Measurements from ENCODE around the gene FNBP1. TPM values are rescaled to one million over a fixed set of nuclear protein-coding genes. Genes with fewer than 3 reads are reported as not detected.

The FNBP1 gene
- total RNA-seq, 4 donors from 2014 or later, result 29.7 to 62.3 (median 40.0) TPM

GRCh38 chr9:130060296-130060695 is 17.3 kb upstream of the FNBP1 start:
- peak in 1 of 2 donors; percentile 29 for DNase-seq (ENCODE audit: low spot score in 2 of 2)
- intact Hi-C loops (cut with DNase I; ENCODE audit: low total_unique reads), result no loop called here
- WGBS, 2 donors, result 86 to 87% methylated on average over 7 of the region's 7 CpGs
- no peak for TF ChIP-seq POLR2A (IDR thresholded peaks at IDR 0.05)
- TF ChIP-seq, protein P1, sequence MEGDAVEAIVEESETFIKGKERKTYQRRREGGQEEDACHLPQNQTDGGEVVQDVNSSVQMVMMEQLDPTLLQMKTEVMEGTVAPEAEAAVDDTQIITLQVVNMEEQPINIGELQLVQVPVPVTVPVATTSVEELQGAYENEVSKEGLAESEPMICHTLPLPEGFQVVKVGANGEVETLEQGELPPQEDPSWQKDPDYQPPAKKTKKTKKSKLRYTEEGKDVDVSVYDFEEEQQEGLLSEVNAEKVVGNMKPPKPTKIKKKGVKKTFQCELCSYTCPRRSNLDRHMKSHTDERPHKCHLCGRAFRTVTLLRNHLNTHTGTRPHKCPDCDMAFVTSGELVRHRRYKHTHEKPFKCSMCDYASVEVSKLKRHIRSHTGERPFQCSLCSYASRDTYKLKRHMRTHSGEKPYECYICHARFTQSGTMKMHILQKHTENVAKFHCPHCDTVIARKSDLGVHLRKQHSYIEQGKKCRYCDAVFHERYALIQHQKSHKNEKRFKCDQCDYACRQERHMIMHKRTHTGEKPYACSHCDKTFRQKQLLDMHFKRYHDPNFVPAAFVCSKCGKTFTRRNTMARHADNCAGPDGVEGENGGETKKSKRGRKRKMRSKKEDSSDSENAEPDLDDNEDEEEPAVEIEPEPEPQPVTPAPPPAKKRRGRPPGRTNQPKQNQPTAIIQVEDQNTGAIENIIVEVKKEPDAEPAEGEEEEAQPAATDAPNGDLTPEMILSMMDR (IDR thresholded peaks at IDR 0.05), result no peak
- no peak overlapping the region for H3K4me3 ChIP-seq (ENCODE audit: low read depth, poor library complexity, severe bottlenecking)

- no peak overlapping the region for H3K4me3 ChIP-seq (ENCODE audit: low read depth, poor library complexity, severe bottlenecking)
- intact Hi-C loops (cut with DNase I; ENCODE audit: low total_unique reads), result loop anchor here (10.0 kb wide), 1 partner anchor 174 kb away; no protein-coding TSS in a partner anchor
- TF ChIP-seq POLR2A (IDR thresholded peaks at IDR 0.05), result no peak
- TF ChIP-seq, protein P1 (IDR thresholded peaks at IDR 0.05), result no peak
- no peak for DNase-seq (ENCODE audit: low spot score in 2 of 2)
- 51 to 55% methylated on average over 3 of the region's 3 CpGs for WGBS, 2 donors
Observed at GRCh38 chr9:130058887-130059286, 15.9 kb upstream of the FNBP1 start.

DNA sequence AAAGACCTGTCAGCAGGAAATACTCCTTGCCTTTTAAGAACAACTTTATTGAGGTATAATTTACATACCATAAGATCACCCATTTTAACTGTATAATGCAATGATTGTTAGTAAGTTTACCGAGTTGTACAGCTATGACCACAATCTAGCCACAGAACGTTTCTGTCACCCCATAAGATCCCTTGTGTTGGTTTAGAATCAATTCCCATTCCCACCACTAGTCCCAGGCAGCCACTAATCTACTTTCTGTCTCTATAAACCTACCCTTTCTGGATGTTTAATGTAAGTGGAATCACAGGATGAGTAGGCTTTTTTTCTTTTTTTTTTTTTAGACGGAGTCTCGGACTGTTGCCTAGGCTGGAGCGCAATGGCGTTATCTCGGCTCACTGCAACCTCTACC is 15.2 kb upstream of the FNBP1 start:
- H3K4me3 ChIP-seq (ENCODE audit: low read depth, poor library complexity, severe bottlenecking), result no peak overlapping the region
- no peak for DNase-seq (ENCODE audit: low spot score in 2 of 2)
- 82 to 85% methylated on average over 7 of the region's 7 CpGs for WGBS, 2 donors
- TF ChIP-seq, protein P1 (IDR thresholded peaks at IDR 0.05), result no peak
- TF ChIP-seq POLR2A (IDR thresholded peaks at IDR 0.05), result no peak
- intact Hi-C loops (cut with DNase I; ENCODE audit: low total_unique reads), result loop anchor here (10.0 kb wide), 1 partner anchor 173 kb away; no protein-coding TSS in a partner anchor

DNA sequence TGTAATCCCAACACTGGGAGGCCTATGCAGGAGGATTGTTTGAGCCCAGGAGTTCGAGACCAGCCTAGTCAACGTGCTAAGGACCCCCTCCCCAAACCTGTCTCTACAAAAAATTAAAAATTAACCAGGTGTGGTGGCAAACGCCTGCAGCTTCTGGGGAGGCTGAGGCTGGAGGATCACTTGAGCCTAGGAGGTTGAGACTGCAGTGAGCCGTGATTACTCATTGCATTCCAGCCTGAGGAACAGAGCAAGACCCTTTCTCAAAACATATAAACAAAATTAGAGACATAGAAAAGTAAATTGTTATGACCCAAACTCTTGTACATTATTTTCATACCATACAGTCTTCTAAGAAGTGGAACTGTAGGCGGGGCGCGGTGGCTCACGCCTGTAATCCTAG is 11.8 kb upstream of the FNBP1 start:
- intact Hi-C loops (cut with DNase I; ENCODE audit: low total_unique reads), result loop anchor here (10.0 kb wide), 1 partner anchor 170 kb away; no protein-coding TSS in a partner anchor
- DNase-seq (ENCODE audit: low spot score in 2 of 2), result peak in 1 of 2 donors; percentile 43
- H3K4me3 ChIP-seq (ENCODE audit: low read depth, poor library complexity, severe bottlenecking), result no peak overlapping the region
- WGBS, 2 donors, result 71 to 73% methylated on average over 8 of the region's 8 CpGs
- no peak for TF ChIP-seq POLR2A (IDR thresholded peaks at IDR 0.05)
- TF ChIP-seq, protein P1 (IDR thresholded peaks at IDR 0.05), result no peak

DNA sequence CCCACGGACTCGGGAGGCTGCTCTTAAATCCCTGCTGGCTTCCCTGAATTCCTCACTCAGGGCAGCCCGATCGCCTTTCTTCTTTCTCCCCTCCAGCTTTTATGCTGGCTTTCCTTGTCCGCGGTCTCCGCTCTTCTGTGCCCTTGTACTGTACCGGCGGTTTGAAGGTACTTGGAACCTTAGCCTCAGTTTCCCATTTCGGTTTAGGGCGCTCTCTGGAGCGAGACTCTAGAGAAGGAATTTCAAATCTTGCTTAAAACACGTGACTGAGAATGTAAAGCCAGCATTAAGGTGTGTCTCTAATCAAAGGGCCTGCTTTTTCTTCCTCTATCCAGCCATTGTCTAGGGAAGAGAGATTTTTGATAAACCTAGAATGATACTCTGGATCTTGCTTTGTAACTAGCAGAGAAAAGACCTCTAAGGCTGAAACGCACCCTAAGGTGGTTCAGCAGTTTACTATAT is 11.4 kb upstream of the FNBP1 start:
- WGBS, 2 donors, result 3 to 5% methylated on average over 14 of the region's 14 CpGs
- no peak for DNase-seq (ENCODE audit: low spot score in 2 of 2)
- no peak for TF ChIP-seq POLR2A (IDR thresholded peaks at IDR 0.05)
- TF ChIP-seq, protein P1 (IDR thresholded peaks at IDR 0.05), result no peak
- intact Hi-C loops (cut with DNase I; ENCODE audit: low total_unique reads), result loop anchor here (10.0 kb wide), 1 partner anchor 170 kb away; no protein-coding TSS in a partner anchor
- H3K4me3 ChIP-seq (ENCODE audit: low read depth, poor library complexity, severe bottlenecking), result peak overlapping the region; percentile 100

Data from lower leg skin (tissue), 4 donors.